Activated naive CD4-positive, alpha-beta T cell treated with anti-CD3 and anti-CD28 coated beads, Interleukin-2, amount 50 U/mL, for 24 hours (primary cell): ENCODE results near the gene ZBTB6.
A peak's percentile ranks its signal among the peaks of the same experiment; 100 is the strongest.
"Not testable (repeated sequence)": the region's sequence is repeated elsewhere in the genome, so short reads cannot be mapped to it uniquely, and the experiment has no call there.

Experiments used
- H3K27ac Mint-ChIP-seq: one replicate; pipeline ENCODE4 v1.8.0; 2021; ENCODE audit warnings: mild to moderate bottlenecking, mixed read lengths
- H3K27me3 Mint-ChIP-seq: one replicate; pipeline ENCODE4 v1.8.0; 2021; ENCODE audit warnings: mixed read lengths
- H3K36me3 Mint-ChIP-seq: one replicate; pipeline ENCODE4 v1.8.0; 2021; ENCODE audit warnings: mixed read lengths
- H3K4me1 Mint-ChIP-seq: one replicate; pipeline ENCODE4 v1.8.0; 2021; ENCODE audit warnings: mixed read lengths
- H3K4me3 Mint-ChIP-seq: one replicate; pipeline ENCODE4 v1.8.0; 2021; ENCODE audit warnings: mild to moderate bottlenecking, mixed read lengths
- H3K9me3 Mint-ChIP-seq: one replicate; pipeline ENCODE4 v1.8.0; 2021; ENCODE audit warnings: mixed read lengths

Gene ZBTB6

GRCh38 chr9:122936883-122937282, 23.8 kb upstream of the ZBTB6 start:
- Mint-ChIP-seq H3K4me1 (peaks cover 42% of the 10 kb centered on the region), H3K4me3 (no peak overlapping the region), H3K27ac (no peak overlapping the region), H3K36me3 (peaks cover 5% of the 10 kb centered on the region), H3K9me3 (no peaks in the 10 kb centered on the region), H3K27me3 (no peaks in the 10 kb centered on the region)

GRCh38 chr9:122936464-122936863, 23.3 kb upstream of the ZBTB6 start:
- Mint-ChIP-seq H3K27me3 (no peaks in the 10 kb centered on the region), H3K4me1 (peaks cover 40% of the 10 kb centered on the region), H3K9me3 (no peaks in the 10 kb centered on the region), H3K4me3 (no peak overlapping the region), H3K27ac (no peak overlapping the region), H3K36me3 (peaks cover 5% of the 10 kb centered on the region)

GRCh38 chr9:122931226-122932121, 18.4 kb upstream of the ZBTB6 start, which contains the start of gene ZBTB26:
ZBTB26 (minus strand) TSS chr9:122931512; CDS start chr9:122919934, 11,578 bp downstream.
- Mint-ChIP-seq H3K36me3 (no peaks in the 10 kb centered on the region), H3K4me1 (peaks cover 27% of the 10 kb centered on the region), H3K27ac (peak within 1 kb of the TSS; percentile 96), H3K4me3 (no peak within 1 kb of the TSS), H3K9me3 (no peaks in the 10 kb centered on the region), H3K27me3 (no peaks in the 10 kb centered on the region)

- H3K4me1 Mint-ChIP-seq, result peaks cover 21% of the 10 kb centered on the region
- no peak overlapping the region for H3K4me3 Mint-ChIP-seq
- H3K27ac Mint-ChIP-seq, result peak overlapping the region; percentile 15
- H3K36me3 Mint-ChIP-seq, result no peaks in the 10 kb centered on the region
- no peaks in the 10 kb centered on the region for H3K27me3 Mint-ChIP-seq
- H3K9me3 Mint-ChIP-seq, result no peaks in the 10 kb centered on the region
Measured at GRCh38 chr9:122930541-122931225, 17.6 kb upstream of the ZBTB6 start.

GRCh38 chr9:122929796-122930354, 16.8 kb upstream of the ZBTB6 start:
- H3K4me3 Mint-ChIP-seq, result no peak overlapping the region
- peaks cover 17% of the 10 kb centered on the region for H3K4me1 Mint-ChIP-seq
- H3K36me3 Mint-ChIP-seq, result no peaks in the 10 kb centered on the region
- H3K9me3 Mint-ChIP-seq, result no peaks in the 10 kb centered on the region
- no peaks in the 10 kb centered on the region for H3K27me3 Mint-ChIP-seq
- no peak overlapping the region for H3K27ac Mint-ChIP-seq

GRCh38 chr9:122923947-122924346, 10.8 kb upstream of the ZBTB6 start:
- H3K27ac Mint-ChIP-seq, result no peak overlapping the region
- H3K27me3 Mint-ChIP-seq, result no peaks in the 10 kb centered on the region
- no peaks in the 10 kb centered on the region for H3K4me1 Mint-ChIP-seq
- no peak overlapping the region for H3K4me3 Mint-ChIP-seq
- no peaks in the 10 kb centered on the region for H3K9me3 Mint-ChIP-seq
- peaks cover 3% of the 10 kb centered on the region for H3K36me3 Mint-ChIP-seq

- peaks cover 3% of the 10 kb centered on the region for H3K36me3 Mint-ChIP-seq
- H3K4me1 Mint-ChIP-seq, result no peaks in the 10 kb centered on the region
- no peak overlapping the region for H3K27ac Mint-ChIP-seq
- H3K27me3 Mint-ChIP-seq, result no peaks in the 10 kb centered on the region
- H3K4me3 Mint-ChIP-seq, result no peak overlapping the region
- H3K9me3 Mint-ChIP-seq, result no peaks in the 10 kb centered on the region
Measured at GRCh38 chr9:122922713-122923112, 9.6 kb upstream of the ZBTB6 start.

- no peaks in the 10 kb centered on the region for H3K27me3 Mint-ChIP-seq
- H3K36me3 Mint-ChIP-seq, result peaks cover 3% of the 10 kb centered on the region
- H3K9me3 Mint-ChIP-seq, result no peaks in the 10 kb centered on the region
- H3K4me1 Mint-ChIP-seq, result no peaks in the 10 kb centered on the region
- H3K4me3 Mint-ChIP-seq, result no peak overlapping the region
- H3K27ac Mint-ChIP-seq, result no peak overlapping the region
Measured at GRCh38 chr9:122918310-122918709, 5.2 kb upstream of the ZBTB6 start.

- Mint-ChIP-seq H3K9me3 (no peaks in the 10 kb centered on the region), H3K36me3 (peaks cover 16% of the 10 kb centered on the region), H3K4me1 (peaks cover 43% of the 10 kb centered on the region)
Measured at GRCh38 chr9:122912671-122912963, 506 bp downstream of the ZBTB6 start.

GRCh38 chr9:122906122-122906521, 7.0 kb downstream of the ZBTB6 start:
- H3K4me3 Mint-ChIP-seq, H3K27ac Mint-ChIP-seq, H3K27me3 Mint-ChIP-seq, H3K9me3 Mint-ChIP-seq, H3K36me3 Mint-ChIP-seq: not testable (repeated sequence)
- peaks cover 45% of the 10 kb centered on the region for H3K4me1 Mint-ChIP-seq

More at GRCh38 chr9:122912671-122912963, 506 bp downstream of the ZBTB6 start:
- peak overlapping the region; percentile 98 for H3K27ac Mint-ChIP-seq
- H3K27me3 Mint-ChIP-seq, result no peaks in the 10 kb centered on the region
- H3K4me3 Mint-ChIP-seq, result peak overlapping the region; percentile 98

- Mint-ChIP-seq H3K27me3 (no peaks in the 10 kb centered on the region), H3K27ac (peak within 1 kb of the TSS; percentile 96), H3K4me1 (peaks cover 44% of the 10 kb centered on the region), H3K36me3 (peaks cover 5% of the 10 kb centered on the region), H3K4me3 (peak within 1 kb of the TSS; percentile 95), H3K9me3 (no peaks in the 10 kb centered on the region)
Measured at GRCh38 chr9:122904823-122905710, 8.1 kb downstream of the ZBTB6 start, which contains the start of gene RC3H2. RC3H2 (minus strand) TSS chr9:122905359; CDS start chr9:122897509, 7,850 bp downstream.

- H3K27me3 Mint-ChIP-seq, result no peaks in the 10 kb centered on the region
- no peaks in the 10 kb centered on the region for H3K9me3 Mint-ChIP-seq
- H3K4me1 Mint-ChIP-seq, result peaks cover 46% of the 10 kb centered on the region
- H3K36me3 Mint-ChIP-seq, result peaks cover 3% of the 10 kb centered on the region
- peak overlapping the region; percentile 95 for H3K27ac Mint-ChIP-seq
- peak overlapping the region; percentile 95 for H3K4me3 Mint-ChIP-seq
Measured at GRCh38 chr9:122904466-122904822, 8.7 kb downstream of the ZBTB6 start.

GRCh38 chr9:122900791-122901190, 12.3 kb downstream of the ZBTB6 start:
- Mint-ChIP-seq H3K9me3 (no peaks in the 10 kb centered on the region), H3K4me1 (peaks cover 58% of the 10 kb centered on the region), H3K27me3 (no peaks in the 10 kb centered on the region), H3K4me3 (peak overlapping the region; percentile 51), H3K36me3 (peaks cover 2% of the 10 kb centered on the region), H3K27ac (no peak overlapping the region)

GRCh38 chr9:122897969-122898368, 15.2 kb downstream of the ZBTB6 start:
- Mint-ChIP-seq H3K36me3 (peaks cover 4% of the 10 kb centered on the region), H3K4me1 (peaks cover 49% of the 10 kb centered on the region), H3K4me3 (no peak overlapping the region), H3K9me3 (no peaks in the 10 kb centered on the region), H3K27me3 (no peaks in the 10 kb centered on the region), H3K27ac (peak overlapping the region; percentile 85)

- Mint-ChIP-seq H3K9me3 (no peaks in the 10 kb centered on the region), H3K27ac (no peak overlapping the region), H3K4me3 (no peak overlapping the region), H3K4me1 (no peaks in the 10 kb centered on the region), H3K36me3 (peaks cover 8% of the 10 kb centered on the region), H3K27me3 (no peaks in the 10 kb centered on the region)
Measured at GRCh38 chr9:122888480-122888879, 24.6 kb downstream of the ZBTB6 start.
